ENCODE data around the gene DYTN. TPM values are rescaled to one million over a fixed set of nuclear protein-coding genes. Genes with fewer than 3 reads are reported as not detected.

The DYTN gene
- total RNA-seq, 1 experiment from 2014 or later, result not detected

DNA sequence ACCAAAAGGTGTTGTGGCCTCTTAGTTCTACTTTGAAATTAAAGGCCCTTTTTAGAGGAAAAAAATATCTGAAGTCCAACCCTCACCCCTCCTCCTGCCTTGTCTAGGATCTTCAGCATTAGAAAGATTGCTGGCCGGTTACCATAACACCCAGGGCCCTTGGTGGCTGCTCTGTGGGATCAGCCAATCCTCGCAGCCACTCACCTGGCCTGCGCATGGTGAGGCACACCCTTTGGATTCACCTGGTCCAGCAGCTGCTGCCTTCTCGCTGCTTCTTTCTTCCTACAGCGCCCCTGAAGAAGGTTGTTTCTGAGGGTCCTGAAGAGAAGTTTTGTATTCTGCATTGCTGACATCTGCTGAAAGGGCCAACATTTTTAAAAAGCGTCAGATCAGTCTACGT lies 25.2 kb downstream of the DYTN start:
- Histone ChIP-seq H4K20me1 (ENCODE audit: insufficient read depth, low read depth, low read length) (no peaks in the 10 kb centered on the region), H3K27ac (ENCODE audit: low read length) (no peak overlapping the region), H3K4me1 (ENCODE audit: low read length) (no peaks in the 10 kb centered on the region), H3K27me3 (ENCODE audit: low read length) (no peaks in the 10 kb centered on the region), H3K9me3 (ENCODE audit: low read length) (no peaks in the 10 kb centered on the region), H3K79me2 (ENCODE audit: low read length) (no peaks in the 10 kb centered on the region), H3K9me2 (replicated peaks; ENCODE audit: insufficient read depth, low read length) (no peaks in the 10 kb centered on the region), H3K4me2 (ENCODE audit: low read depth, low read length, poor library complexity, severe bottlenecking) (no peak overlapping the region), H3K4me3 (ENCODE audit: low read length) (no peak overlapping the region), H3K9ac (ENCODE audit: low read length) (no peak overlapping the region), H3K36me3 (ENCODE audit: insufficient read depth, low read length) (no peaks in the 10 kb centered on the region), H2AFZ (ENCODE audit: low read length) (no peak overlapping the region)
- no peak for DNase-seq

DNA sequence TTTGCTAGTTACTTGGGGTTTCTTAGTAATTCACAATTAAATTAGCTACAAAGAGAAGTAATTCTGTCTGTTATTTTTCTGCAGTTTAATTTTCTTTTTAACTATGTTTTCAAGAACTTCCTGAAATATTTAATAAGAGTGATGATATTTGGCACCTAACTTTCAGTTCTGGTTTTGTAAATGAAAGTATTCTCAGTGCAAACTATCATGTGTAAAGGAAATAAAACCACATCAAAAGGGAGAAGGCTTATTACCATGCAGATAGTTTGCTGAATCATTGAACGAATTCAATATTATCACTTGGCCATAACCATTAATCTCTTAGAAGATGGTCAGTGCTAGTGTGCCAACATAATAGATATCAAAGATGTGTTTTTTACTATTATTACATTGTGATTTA lies 29.2 kb downstream of the DYTN start:
- Histone ChIP-seq H3K27me3 (ENCODE audit: low read length) (no peaks in the 10 kb centered on the region), H3K4me3 (ENCODE audit: low read length) (no peak overlapping the region), H4K20me1 (ENCODE audit: insufficient read depth, low read depth, low read length) (no peaks in the 10 kb centered on the region), H2AFZ (ENCODE audit: low read length) (no peak overlapping the region), H3K27ac (ENCODE audit: low read length) (no peak overlapping the region), H3K36me3 (ENCODE audit: insufficient read depth, low read length) (no peaks in the 10 kb centered on the region), H3K9me2 (replicated peaks; ENCODE audit: insufficient read depth, low read length) (no peaks in the 10 kb centered on the region), H3K9ac (ENCODE audit: low read length) (no peak overlapping the region), H3K4me2 (ENCODE audit: low read depth, low read length, poor library complexity, severe bottlenecking) (no peak overlapping the region), H3K79me2 (ENCODE audit: low read length) (no peaks in the 10 kb centered on the region), H3K4me1 (ENCODE audit: low read length) (no peaks in the 10 kb centered on the region), H3K9me3 (ENCODE audit: low read length) (no peaks in the 10 kb centered on the region)
- DNase-seq, result no peak

DNA sequence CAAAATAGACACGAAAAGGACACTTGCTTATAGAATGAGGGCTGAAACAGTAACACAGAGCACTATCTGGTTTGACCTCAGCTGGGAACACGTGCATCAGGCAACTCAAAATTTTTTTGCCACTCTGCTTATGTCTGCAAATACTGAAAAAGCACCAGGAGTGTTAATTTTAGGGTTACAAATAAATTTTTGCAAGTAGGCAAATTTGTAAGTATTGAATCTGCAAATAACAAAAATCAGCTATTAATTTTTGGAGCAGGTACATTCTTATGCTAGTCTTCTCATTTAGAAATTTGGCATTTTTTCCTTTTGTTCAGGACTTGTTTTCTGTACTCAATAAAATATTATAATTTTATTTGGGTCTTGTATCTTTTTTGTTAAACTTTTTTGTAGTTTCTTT lies 29.7 kb downstream of the DYTN start:
- no peak overlapping the region for H3K4me3 ChIP-seq (ENCODE audit: low read length)
- no peak overlapping the region for H3K9ac ChIP-seq (ENCODE audit: low read length)
- H3K9me2 ChIP-seq (replicated peaks; ENCODE audit: insufficient read depth, low read length), result no peaks in the 10 kb centered on the region
- no peaks in the 10 kb centered on the region for H3K4me1 ChIP-seq (ENCODE audit: low read length)
- H3K27me3 ChIP-seq (ENCODE audit: low read length), result no peaks in the 10 kb centered on the region
- H3K27ac ChIP-seq (ENCODE audit: low read length), result no peak overlapping the region
- no peaks in the 10 kb centered on the region for H3K36me3 ChIP-seq (ENCODE audit: insufficient read depth, low read length)
- H3K9me3 ChIP-seq (ENCODE audit: low read length), result no peaks in the 10 kb centered on the region
- no peak overlapping the region for H2AFZ ChIP-seq (ENCODE audit: low read length)
- no peaks in the 10 kb centered on the region for H4K20me1 ChIP-seq (ENCODE audit: insufficient read depth, low read depth, low read length)
- no peak for DNase-seq
- no peaks in the 10 kb centered on the region for H3K79me2 ChIP-seq (ENCODE audit: low read length)
- H3K4me2 ChIP-seq (ENCODE audit: low read depth, low read length, poor library complexity, severe bottlenecking), result no peak overlapping the region

DNA sequence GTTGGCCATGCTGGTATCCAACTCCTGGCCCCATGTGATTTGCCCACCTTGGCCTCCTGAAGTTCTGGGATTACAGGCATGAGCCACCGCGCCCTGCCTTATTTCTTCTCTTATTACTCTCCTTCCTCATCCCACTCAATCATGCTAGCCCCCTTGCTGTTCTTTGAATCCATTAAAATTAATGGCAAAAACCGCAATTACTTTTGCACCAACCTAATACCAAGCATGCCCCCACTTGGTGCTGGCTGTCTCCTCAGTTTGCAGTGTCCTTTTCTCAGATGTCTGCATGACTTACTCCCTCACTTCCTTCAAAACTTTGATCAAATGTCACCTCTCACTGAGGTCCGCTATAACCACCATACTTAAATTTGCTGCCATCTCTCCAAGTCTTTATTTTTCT lies 34.6 kb downstream of the DYTN start:
- H3K9me2 ChIP-seq (replicated peaks; ENCODE audit: insufficient read depth, low read length), result no peaks in the 10 kb centered on the region
- H3K36me3 ChIP-seq (ENCODE audit: insufficient read depth, low read length), result no peaks in the 10 kb centered on the region
- no peak overlapping the region for H3K27ac ChIP-seq (ENCODE audit: low read length)
- no peak overlapping the region for H2AFZ ChIP-seq (ENCODE audit: low read length)
- DNase-seq, result no peak
- H3K4me2 ChIP-seq (ENCODE audit: low read depth, low read length, poor library complexity, severe bottlenecking), result no peak overlapping the region
- H4K20me1 ChIP-seq (ENCODE audit: insufficient read depth, low read depth, low read length), result no peaks in the 10 kb centered on the region
- H3K9ac ChIP-seq (ENCODE audit: low read length), result no peak overlapping the region
- H3K4me1 ChIP-seq (ENCODE audit: low read length), result no peaks in the 10 kb centered on the region
- H3K27me3 ChIP-seq (ENCODE audit: low read length), result no peaks in the 10 kb centered on the region
- H3K79me2 ChIP-seq (ENCODE audit: low read length), result no peaks in the 10 kb centered on the region
- no peaks in the 10 kb centered on the region for H3K9me3 ChIP-seq (ENCODE audit: low read length)
- H3K4me3 ChIP-seq (ENCODE audit: low read length), result no peak overlapping the region

DNA sequence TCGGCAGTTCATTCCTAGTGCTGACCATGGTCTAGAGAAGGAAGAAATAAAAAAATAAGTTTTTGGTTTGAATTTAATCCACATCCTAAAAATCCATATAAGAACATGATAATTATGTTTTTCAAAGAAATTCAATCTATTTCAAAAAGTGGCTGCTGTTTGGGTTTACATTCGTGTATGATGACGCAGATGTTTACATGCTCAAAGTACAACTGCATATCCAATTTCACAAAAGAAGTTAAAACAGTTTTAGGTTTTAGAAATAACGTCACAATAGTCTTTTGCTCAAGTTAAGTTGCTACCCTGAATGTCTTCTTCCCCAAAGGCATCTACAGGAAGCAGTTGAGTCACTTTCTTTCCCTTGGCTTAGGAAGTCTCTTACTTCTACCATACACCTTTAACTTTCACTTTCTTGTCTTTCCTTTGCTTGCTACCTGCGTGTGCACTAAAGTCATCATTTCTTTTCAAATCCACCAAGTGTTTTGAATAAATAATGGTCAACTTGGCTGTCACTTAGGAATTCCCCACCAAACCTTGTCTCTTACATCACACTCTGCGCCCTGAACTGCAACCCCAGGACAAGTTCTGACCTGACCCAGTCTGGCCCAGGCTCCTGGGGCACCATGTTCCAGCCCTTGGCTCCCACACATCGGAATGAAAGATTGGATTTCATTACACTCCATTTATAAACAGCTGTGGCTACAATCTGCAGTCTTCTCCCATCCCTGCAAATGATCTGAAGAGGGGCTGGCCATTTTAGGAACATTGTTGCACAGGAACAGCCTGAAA lies 47.5 kb downstream of the DYTN start:
- Histone ChIP-seq H3K4me3 (ENCODE audit: low read length) (no peak overlapping the region), H3K9me2 (replicated peaks; ENCODE audit: insufficient read depth, low read length) (no peaks in the 10 kb centered on the region), H3K4me1 (ENCODE audit: low read length) (no peaks in the 10 kb centered on the region), H3K9me3 (ENCODE audit: low read length) (no peaks in the 10 kb centered on the region), H3K27me3 (ENCODE audit: low read length) (no peaks in the 10 kb centered on the region), H4K20me1 (ENCODE audit: insufficient read depth, low read depth, low read length) (no peaks in the 10 kb centered on the region), H3K9ac (ENCODE audit: low read length) (no peak overlapping the region), H2AFZ (ENCODE audit: low read length) (no peak overlapping the region), H3K79me2 (ENCODE audit: low read length) (no peaks in the 10 kb centered on the region), H3K4me2 (ENCODE audit: low read depth, low read length, poor library complexity, severe bottlenecking) (no peak overlapping the region), H3K36me3 (ENCODE audit: insufficient read depth, low read length) (no peaks in the 10 kb centered on the region), H3K27ac (ENCODE audit: low read length) (no peak overlapping the region)
- no peak for DNase-seq

DNA sequence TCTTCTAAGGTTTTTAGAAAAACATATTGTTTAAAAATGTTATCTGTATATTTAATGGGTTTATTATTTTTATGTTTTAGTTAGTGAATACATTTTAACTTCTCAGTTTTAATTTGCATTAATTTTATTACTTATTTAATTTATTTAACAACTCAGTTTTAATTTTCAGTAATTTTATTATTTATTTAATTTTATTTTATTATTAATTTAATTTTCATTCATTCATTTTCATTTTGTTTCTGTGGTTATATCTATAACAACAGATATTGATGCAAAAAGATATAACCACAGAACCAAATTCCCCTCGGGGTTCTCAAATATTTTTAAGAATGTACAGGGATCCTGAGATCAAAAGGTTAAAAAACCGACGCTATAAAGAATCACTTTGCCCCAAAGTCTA lies 52.9 kb downstream of the DYTN start:
- H3K27me3 ChIP-seq (ENCODE audit: low read length), result no peaks in the 10 kb centered on the region
- H4K20me1 ChIP-seq (ENCODE audit: insufficient read depth, low read depth, low read length), result no peaks in the 10 kb centered on the region
- H3K79me2 ChIP-seq (ENCODE audit: low read length), result no peaks in the 10 kb centered on the region
- no peaks in the 10 kb centered on the region for H3K9me2 ChIP-seq (replicated peaks; ENCODE audit: insufficient read depth, low read length)
- H3K4me1 ChIP-seq (ENCODE audit: low read length), result no peaks in the 10 kb centered on the region
- H3K9me3 ChIP-seq (ENCODE audit: low read length), result no peaks in the 10 kb centered on the region
- no peak overlapping the region for H2AFZ ChIP-seq (ENCODE audit: low read length)
- H3K27ac ChIP-seq (ENCODE audit: low read length), result no peak overlapping the region
- no peak for DNase-seq
- no peak overlapping the region for H3K4me2 ChIP-seq (ENCODE audit: low read depth, low read length, poor library complexity, severe bottlenecking)
- H3K4me3 ChIP-seq (ENCODE audit: low read length), result no peak overlapping the region
- H3K36me3 ChIP-seq (ENCODE audit: insufficient read depth, low read length), result no peaks in the 10 kb centered on the region
- no peak overlapping the region for H3K9ac ChIP-seq (ENCODE audit: low read length)

DNA sequence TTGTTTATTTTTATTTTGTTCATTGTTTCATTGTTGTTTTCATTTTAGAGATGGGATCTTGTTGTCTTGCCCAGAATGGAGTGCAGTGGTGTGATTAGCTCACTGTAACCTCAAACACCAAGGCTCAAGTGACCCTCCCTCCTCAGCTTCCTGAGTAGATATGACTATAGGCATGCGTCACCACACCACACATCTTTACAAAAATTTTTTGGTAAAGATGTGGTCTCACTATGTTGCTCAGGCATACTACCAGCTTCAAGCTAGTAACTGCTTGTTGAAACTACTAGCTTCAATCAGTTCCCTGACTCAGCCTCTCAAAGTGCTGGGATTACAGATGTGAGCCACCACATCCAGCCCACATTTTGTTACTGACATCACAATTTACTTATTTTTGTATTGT lies 61.1 kb downstream of the DYTN start:
- Histone ChIP-seq H3K9me3 (ENCODE audit: low read length) (no peaks in the 10 kb centered on the region), H3K9ac (ENCODE audit: low read length) (no peak overlapping the region), H3K27me3 (ENCODE audit: low read length) (no peaks in the 10 kb centered on the region), H3K79me2 (ENCODE audit: low read length) (no peaks in the 10 kb centered on the region), H3K4me3 (ENCODE audit: low read length) (no peak overlapping the region), H3K27ac (ENCODE audit: low read length) (no peak overlapping the region), H2AFZ (ENCODE audit: low read length) (no peak overlapping the region), H3K4me2 (ENCODE audit: low read depth, low read length, poor library complexity, severe bottlenecking) (no peak overlapping the region), H3K4me1 (ENCODE audit: low read length) (no peaks in the 10 kb centered on the region), H4K20me1 (ENCODE audit: insufficient read depth, low read depth, low read length) (no peaks in the 10 kb centered on the region), H3K9me2 (replicated peaks; ENCODE audit: insufficient read depth, low read length) (no peaks in the 10 kb centered on the region), H3K36me3 (ENCODE audit: insufficient read depth, low read length) (no peaks in the 10 kb centered on the region)
- DNase-seq, result no peak

DNA sequence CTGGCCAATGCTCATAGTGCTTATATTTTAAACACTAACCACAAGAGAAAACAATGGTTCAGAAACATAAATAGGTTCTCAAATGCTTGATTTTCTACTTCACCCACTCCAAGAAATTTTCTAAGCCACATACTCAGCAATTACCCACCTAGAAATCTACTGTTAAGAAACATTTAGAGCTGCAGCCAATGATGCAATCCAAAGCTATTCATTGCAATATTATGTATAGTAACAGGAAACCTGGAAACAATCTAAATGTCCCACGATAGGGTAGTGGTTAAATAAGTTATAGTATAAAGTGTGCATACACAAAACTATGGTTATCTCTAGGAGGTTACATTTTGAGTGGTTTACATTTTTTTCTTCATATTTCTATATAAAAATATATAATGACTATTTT lies 70.2 kb downstream of the DYTN start:
- Histone ChIP-seq H3K9ac (ENCODE audit: low read length) (no peak overlapping the region), H3K9me2 (replicated peaks; ENCODE audit: insufficient read depth, low read length) (no peaks in the 10 kb centered on the region), H2AFZ (ENCODE audit: low read length) (no peak overlapping the region), H4K20me1 (ENCODE audit: insufficient read depth, low read depth, low read length) (no peaks in the 10 kb centered on the region), H3K27me3 (ENCODE audit: low read length) (no peaks in the 10 kb centered on the region), H3K9me3 (ENCODE audit: low read length) (no peaks in the 10 kb centered on the region), H3K4me3 (ENCODE audit: low read length) (no peak overlapping the region), H3K36me3 (ENCODE audit: insufficient read depth, low read length) (no peaks in the 10 kb centered on the region), H3K4me1 (ENCODE audit: low read length) (no peaks in the 10 kb centered on the region), H3K79me2 (ENCODE audit: low read length) (no peaks in the 10 kb centered on the region), H3K27ac (ENCODE audit: low read length) (no peak overlapping the region), H3K4me2 (ENCODE audit: low read depth, low read length, poor library complexity, severe bottlenecking) (no peak overlapping the region)
- DNase-seq, result no peak
